Spleen (tissue), 11 donors: Measurements from ENCODE around the gene ACRBP. TPM values are rescaled to one million over a fixed set of nuclear protein-coding genes. Genes with fewer than 3 reads are reported as not detected.

Source experiments
- DNase-seq: peaks from one replicate; pipeline ENCODE4 v3.0.0-alpha.2; 2020
- H3K27ac ChIP-seq, 8 donors: fragments of 200-600 bp; sonication (generic) in 7 of 8; 1 replicate in 4 of 8; 2 replicates in 4 of 8; pipeline versions ENCODE4 v1.5.0 to v1.8.0; 2016 to 2021; ENCODE audit warnings: inconsistent platforms in 4 of 8, mild to moderate bottlenecking in 4 of 8, moderate library complexity in 1 of 8
- H3K27me3 ChIP-seq, 7 donors: fragments of 200-600 bp; sonication (generic) in 6 of 7; replicated peaks in 1 of 7; 1 replicate in 4 of 7; 2 replicates in 3 of 7; pipeline versions ENCODE4 v1.5.0 to v1.8.0; 2016 to 2021; ENCODE audit warnings: inconsistent platforms in 3 of 7, mild to moderate bottlenecking in 1 of 7
- H3K36me3 ChIP-seq, 6 donors: fragments of 200-600 bp; sonication (generic) in 5 of 6; 1 replicate in 4 of 6; 2 replicates in 2 of 6; pipeline versions ENCODE4 v1.5.0 to v1.8.0; 2016 to 2021; ENCODE audit warnings: inconsistent platforms in 2 of 6
- H3K4me1 ChIP-seq, 6 donors: fragments of 200-600 bp; sonication (generic) in 5 of 6; 1 replicate in 3 of 6; 2 replicates in 3 of 6; pipeline versions ENCODE4 v1.5.0 to v1.8.0; 2016 to 2021; ENCODE audit warnings: inconsistent platforms in 3 of 6
- H3K4me3 ChIP-seq, 8 donors: fragments of 200-600 bp; sonication (generic) in 7 of 8; 1 replicate in 4 of 8; 2 replicates in 4 of 8; pipeline versions ENCODE4 v1.5.0 to v1.8.0; 2016 to 2021; ENCODE audit warnings: inconsistent platforms in 4 of 8, mild to moderate bottlenecking in 4 of 8, moderate library complexity in 2 of 8
- H3K9me3 ChIP-seq, 8 donors: fragments of 200-600 bp; sonication (generic) in 7 of 8; 1 replicate in 4 of 8; 2 replicates in 4 of 8; pipeline versions ENCODE4 v1.5.0 to v1.8.0; 2016 to 2021; ENCODE audit warnings: inconsistent platforms in 4 of 8
- POLR2A ChIP-seq, 3 donors: fragments of 450-650 bp; IDR thresholded peaks; one replicate each; pipeline ENCODE4 v1.5.1; 2017; ENCODE audit warnings: antibody characterized with exemption in 3 of 3, mild to moderate bottlenecking in 1 of 3
- POLR2AphosphoS5 ChIP-seq, 3 donors: sonication (generic); formaldehyde crosslinking; IDR thresholded peaks; one replicate each; pipeline ENCODE4 v1.5.1; 2017; ENCODE audit warnings: antibody characterized with exemption in 3 of 3
- WGBS, 5 donors: extraction: QIAGEN DNeasy Blood & Tissue Kit in 3 of 5; methylation state at CpG; one replicate each; pipeline versions ENCODE4 v1.1.5 to v1.1.7; 2013 to 2018; 5-methylcytosine and 5-hydroxymethylcytosine counted together
- intact Hi-C: fragments of 100-400 bp; cut with DNase I; formaldehyde crosslinking; loops from one replicate; pipeline ENCODE4 v1.15.0; 2023; ENCODE audit warnings: low total_unique reads
- polyA plus RNA-seq, 3 donors: library from polyadenylated mRNA; stranded (reverse); fragments of 200-250 nt; gene quantifications; one replicate each; pipeline ENCODE4 v1.2.1, GENCODE V29; 2013
- total RNA-seq, 7 donors: library from RNA; depleted of rRNA in 3 of 7; stranded (reverse); fragments of >200 nt in 3 of 7; fragmentation: NEBNext Ultra II Directional in 4 of 7; extraction: Animal tissue kit (Norgen Biotek cat#: 25700) in 4 of 7; gene quantifications; one replicate each; pipeline versions ENCODE4 v1.1.0 to v1.2.1, GENCODE V29; 2016 to 2021
- TF ChIP-seq, protein P1 (sequence below), 11 experiments: fragments of 200-600 bp in 7 of 11; fragments of 450-650 bp in 4 of 11; sonication (generic) in 4 of 11; IDR thresholded peaks in 8 of 11; conservative IDR thresholded peaks in 3 of 11; 1 replicate in 7 of 11; 2 replicates in 4 of 11; pipeline versions ENCODE4 v1.4.0 to v1.8.0; 2016 to 2021; ENCODE audit warnings: antibody characterized with exemption in 11 of 11, inconsistent platforms in 4 of 11, mild to moderate bottlenecking in 1 of 11
- donor health status: healthy with polysubstance abuse.
- donor health status: DM: no; HTN: no; CAD: no; lungs with moderate emphysema.
- donor health status: DM: no; HTN: no; CAD: no.
- donor health status: Bipolar disorder and iron deficiency.
- donor health status: healthy.
- donor health status: DM: no; HTN: no; CAD: no.
- donor health status: DM: yes; HTN: yes; CAD: no.

Gene ACRBP
- total and polyA plus RNA-seq, 10 donors = 7.2 to 41.7 (median 13.6) TPM

DNA sequence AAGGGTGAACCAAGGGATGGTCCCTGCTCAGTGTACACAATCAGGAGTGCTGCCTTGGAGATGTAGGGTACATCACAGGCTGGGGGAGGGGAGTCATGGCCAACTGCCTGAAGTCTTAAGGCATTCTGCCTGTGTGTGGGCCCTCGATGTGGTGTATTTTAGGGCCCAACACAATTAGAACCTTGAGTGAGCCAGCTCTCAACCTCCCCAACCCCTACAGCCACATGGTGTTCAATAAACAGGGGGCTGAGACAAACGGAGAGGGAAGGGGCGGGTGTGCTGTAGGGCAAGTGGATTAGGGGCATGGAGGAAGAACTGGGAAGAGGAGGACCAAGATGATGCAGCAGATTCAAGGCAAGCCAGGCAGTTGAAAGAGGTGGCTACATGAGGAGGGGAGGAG lies 31.4 kb downstream of the ACRBP start:
- TF ChIP-seq POLR2A (IDR thresholded peaks at IDR 0.05) (no peak), POLR2AphosphoS5 (IDR thresholded peaks at IDR 0.05) (peak in 1 of 3 donors; percentile 26)
- TF ChIP-seq, protein P1, sequence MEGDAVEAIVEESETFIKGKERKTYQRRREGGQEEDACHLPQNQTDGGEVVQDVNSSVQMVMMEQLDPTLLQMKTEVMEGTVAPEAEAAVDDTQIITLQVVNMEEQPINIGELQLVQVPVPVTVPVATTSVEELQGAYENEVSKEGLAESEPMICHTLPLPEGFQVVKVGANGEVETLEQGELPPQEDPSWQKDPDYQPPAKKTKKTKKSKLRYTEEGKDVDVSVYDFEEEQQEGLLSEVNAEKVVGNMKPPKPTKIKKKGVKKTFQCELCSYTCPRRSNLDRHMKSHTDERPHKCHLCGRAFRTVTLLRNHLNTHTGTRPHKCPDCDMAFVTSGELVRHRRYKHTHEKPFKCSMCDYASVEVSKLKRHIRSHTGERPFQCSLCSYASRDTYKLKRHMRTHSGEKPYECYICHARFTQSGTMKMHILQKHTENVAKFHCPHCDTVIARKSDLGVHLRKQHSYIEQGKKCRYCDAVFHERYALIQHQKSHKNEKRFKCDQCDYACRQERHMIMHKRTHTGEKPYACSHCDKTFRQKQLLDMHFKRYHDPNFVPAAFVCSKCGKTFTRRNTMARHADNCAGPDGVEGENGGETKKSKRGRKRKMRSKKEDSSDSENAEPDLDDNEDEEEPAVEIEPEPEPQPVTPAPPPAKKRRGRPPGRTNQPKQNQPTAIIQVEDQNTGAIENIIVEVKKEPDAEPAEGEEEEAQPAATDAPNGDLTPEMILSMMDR (IDR thresholded peaks at IDR 0.05 in 8 of 11, conservative IDR thresholded peaks at IDR 0.05 in 3 of 11) = no peak
- Histone ChIP-seq H3K27me3 (no peaks in the 10 kb centered on the region), H3K27ac (peak overlapping the region in 2 of 8 donors; percentile 38 to 60), H3K9me3 (no peaks in the 10 kb centered on the region), H3K4me1 (peaks cover 18 to 81% (median 45%) of the 10 kb centered on the region in 6 donors), H3K36me3 (peaks cover 0 to 25% (median 14%) of the 10 kb centered on the region in 6 donors), H3K4me3 (no peak overlapping the region)
- DNase-seq = no peak
- 37 to 49% (median 44%) methylated on average over 3 of the region's 3 CpGs for WGBS, 5 donors
- intact Hi-C loops = loop anchor here (5.0 kb wide), 1 partner anchor 71 kb away; the partner anchor contains the start of gene ZNF384

DNA sequence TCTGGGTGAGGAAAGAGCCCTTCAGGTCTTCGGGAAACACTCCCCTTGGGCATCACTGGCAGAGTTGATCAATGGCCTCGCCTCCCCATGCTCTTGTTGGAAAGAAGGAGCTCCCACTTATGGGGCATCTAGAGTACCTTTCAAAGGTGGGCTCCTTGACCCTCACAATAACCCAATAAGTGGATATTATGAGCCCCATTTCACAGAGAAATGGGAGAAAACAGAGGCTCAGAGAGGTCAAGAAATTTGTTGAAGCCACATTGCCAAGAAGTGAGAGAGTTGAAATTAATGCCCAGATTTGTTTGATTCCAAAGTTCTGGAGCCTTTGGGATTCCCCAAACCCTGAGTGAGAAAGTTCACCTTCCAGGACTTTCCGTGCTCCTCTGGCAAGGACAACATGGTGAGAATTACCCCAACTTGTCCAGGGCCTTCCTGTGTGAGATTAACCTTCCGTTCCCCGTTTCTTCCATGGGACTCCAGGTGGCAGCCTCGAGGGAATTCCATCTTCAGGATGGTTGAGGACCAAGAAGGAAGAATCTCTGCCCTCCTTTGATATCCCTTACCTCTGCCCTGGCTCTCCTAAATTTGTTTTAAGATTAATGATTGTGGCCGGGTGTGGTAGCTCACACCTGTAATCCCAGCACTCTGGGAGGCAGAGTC lies 32.6 kb downstream of the ACRBP start:
- peaks cover 18 to 75% (median 41%) of the 10 kb centered on the region in 6 donors for H3K4me1 ChIP-seq
- peak overlapping the region; percentile 70 to 91 (median 82) for H3K27ac ChIP-seq
- H3K27me3 ChIP-seq = no peaks in the 10 kb centered on the region
- WGBS, 5 donors = 70 to 77% (median 74%) methylated on average over 7 of the region's 7 CpGs
- intact Hi-C loops = loop anchor here (5.0 kb wide), 1 partner anchor 73 kb away; the partner anchor contains the start of gene ZNF384
- H3K9me3 ChIP-seq = no peaks in the 10 kb centered on the region
- H3K36me3 ChIP-seq = peaks cover 0 to 13% (median 4%) of the 10 kb centered on the region in 6 donors
- TF ChIP-seq POLR2A (IDR thresholded peaks at IDR 0.05) = no peak
- no peak for TF ChIP-seq POLR2AphosphoS5 (IDR thresholded peaks at IDR 0.05)
- TF ChIP-seq, protein P1 (IDR thresholded peaks at IDR 0.05 in 8 of 11, conservative IDR thresholded peaks at IDR 0.05 in 3 of 11) = no peak
- H3K4me3 ChIP-seq = no peak overlapping the region
- DNase-seq = no peak

DNA sequence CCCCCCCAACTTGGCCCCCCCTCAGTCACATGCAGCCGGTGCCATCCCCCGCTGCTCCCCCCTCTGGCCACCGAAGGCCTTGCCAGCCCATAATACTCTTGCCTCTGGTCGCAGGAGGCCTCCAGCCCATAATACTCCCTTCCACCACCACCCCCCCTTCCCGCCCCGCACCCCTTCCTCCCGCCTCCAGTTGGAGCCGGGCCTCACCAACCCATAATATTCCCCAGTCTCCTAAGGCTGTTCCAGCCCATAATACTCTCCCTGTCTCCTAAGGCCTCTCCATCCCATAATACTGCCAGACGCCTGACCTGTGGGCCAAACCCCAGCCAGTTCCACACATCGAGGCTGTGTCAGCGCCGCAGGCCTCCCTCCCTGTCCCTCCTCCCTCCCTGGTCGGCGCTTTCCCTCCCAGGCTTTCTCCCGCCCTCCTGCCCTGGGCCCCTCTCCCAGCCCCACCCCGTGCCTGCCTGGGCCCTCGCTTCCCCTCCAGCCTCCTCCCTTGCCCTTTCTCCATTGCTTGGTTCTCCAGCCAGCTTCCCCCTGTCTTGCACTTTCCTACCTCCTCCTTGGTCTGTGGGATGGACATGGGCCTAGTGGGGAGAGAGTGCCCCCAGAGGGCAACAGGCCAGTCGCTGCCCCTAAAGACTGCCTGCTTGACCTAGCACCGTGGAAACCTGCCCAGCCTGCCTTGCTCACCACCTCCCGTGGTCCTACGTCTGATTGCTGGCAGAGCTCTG lies 33.3 kb downstream of the ACRBP start:
- peak overlapping the region; percentile 70 to 91 (median 82) for H3K27ac ChIP-seq
- intact Hi-C loops = no loop called here
- WGBS, 5 donors = 13 to 22% (median 14%) methylated on average over 21 of the region's 21 CpGs

More for the DNA sequence above, 33.3 kb downstream of the ACRBP start:
- Histone ChIP-seq H3K36me3 (peaks cover 0 to 6% (median 0%) of the 10 kb centered on the region in 6 donors), H3K4me1 (peaks cover 18 to 69% (median 41%) of the 10 kb centered on the region in 6 donors), H3K4me3 (peak overlapping the region in 1 of 8 donors; percentile 44), H3K9me3 (no peaks in the 10 kb centered on the region), H3K27me3 (no peaks in the 10 kb centered on the region)
- peak; percentile 92 for DNase-seq
- TF ChIP-seq, protein P1 (IDR thresholded peaks at IDR 0.05 in 8 of 11, conservative IDR thresholded peaks at IDR 0.05 in 3 of 11) = peak in 2 of 11 experiments; percentile 6 to 15
- TF ChIP-seq POLR2A (IDR thresholded peaks at IDR 0.05) (no peak), POLR2AphosphoS5 (IDR thresholded peaks at IDR 0.05) (peak; percentile 69 to 83 (median 73))
